ENCODE data around the gene DTNB.
"Not testable (repeated sequence)": the region's sequence is repeated elsewhere in the genome, so short reads cannot be mapped to it uniquely, and the experiment has no call there.

Gene DTNB

DNA sequence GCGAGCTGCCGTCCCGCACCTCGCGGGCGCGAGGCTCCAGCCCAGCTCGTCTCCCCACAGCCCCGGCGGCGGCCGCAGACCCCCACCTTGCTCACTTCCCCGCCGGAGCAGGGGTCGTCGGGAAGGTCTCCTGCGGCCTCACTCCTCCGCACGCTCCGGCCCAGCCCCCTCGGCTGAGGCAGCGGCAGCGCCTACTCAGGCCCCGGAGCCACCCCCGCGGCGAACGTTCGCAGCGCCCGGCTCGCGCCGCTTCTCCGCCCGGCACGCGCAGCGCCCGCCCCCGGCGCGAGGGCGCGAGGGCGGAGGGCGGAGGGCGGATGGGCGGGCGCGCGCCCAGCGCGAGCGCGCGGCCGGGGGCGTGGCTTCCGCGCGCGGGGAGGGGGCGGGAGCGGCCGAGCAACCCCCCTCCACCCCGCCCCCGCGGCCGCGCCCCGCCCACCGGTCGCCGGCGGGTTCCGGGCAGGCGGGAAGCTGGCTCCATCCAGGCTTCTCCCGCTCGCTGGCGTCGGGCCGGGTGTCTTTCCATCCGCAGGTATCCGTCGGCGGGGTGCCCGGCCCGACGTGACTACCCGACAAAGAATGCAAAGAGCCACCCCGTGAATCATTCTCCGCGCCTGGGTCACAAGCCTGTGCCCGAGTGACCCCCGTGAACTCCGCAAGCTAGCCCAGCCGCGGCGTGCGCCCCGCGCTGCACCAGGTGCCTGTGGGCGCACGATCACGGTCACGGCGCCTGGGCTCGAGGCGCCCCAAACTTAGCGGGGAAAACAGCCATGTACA lies at the start of gene DTNB:
Gene DTNB (minus strand): TSS at position 278 of the 777 bp plus-strand sequence. CDS start 20,917 bp downstream, outside the sequence.
- DNase-seq (ENCODE audit: low read depth) = peak; percentile 75

DNA sequence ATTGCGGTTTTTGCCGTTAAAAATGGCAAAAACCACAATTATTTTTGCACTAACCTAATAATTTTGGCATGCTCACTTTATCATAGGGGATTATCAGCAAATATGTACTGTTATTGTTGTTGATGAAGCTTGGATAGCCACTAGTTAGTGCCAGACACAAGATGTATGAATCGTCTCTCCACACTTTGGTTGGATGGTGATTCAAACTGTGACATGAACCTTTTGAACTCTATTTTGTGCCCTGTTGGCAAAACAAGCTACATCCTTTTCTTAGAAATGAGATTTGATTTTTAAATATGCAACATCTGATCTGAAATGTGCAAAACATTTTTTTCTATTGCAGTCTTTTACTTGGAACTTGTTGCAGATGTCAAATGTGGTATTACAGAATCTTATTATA lies 48.8 kb upstream of the DTNB start:
- DNase-seq (ENCODE audit: low read depth) = no peak

DNA sequence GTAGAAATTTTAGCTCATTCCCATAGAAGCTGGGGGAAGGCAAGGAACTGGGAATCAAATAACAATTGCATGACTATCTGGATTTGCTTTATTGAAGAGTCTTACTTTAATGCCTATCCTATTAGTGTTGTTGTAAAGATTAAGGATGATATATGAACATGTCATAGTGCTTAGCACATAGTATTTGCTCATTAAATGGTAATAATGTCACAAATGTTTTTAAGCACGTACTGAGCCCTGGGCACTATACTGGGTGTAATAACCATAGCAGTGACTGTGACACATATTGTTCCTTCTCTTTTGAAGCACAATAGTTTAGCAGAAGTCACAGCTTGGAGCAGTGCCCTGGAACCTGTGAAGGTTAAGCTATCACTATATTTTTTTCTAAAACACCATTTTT lies 47.2 kb upstream of the DTNB start:
- no peak for DNase-seq (ENCODE audit: low read depth)

DNA sequence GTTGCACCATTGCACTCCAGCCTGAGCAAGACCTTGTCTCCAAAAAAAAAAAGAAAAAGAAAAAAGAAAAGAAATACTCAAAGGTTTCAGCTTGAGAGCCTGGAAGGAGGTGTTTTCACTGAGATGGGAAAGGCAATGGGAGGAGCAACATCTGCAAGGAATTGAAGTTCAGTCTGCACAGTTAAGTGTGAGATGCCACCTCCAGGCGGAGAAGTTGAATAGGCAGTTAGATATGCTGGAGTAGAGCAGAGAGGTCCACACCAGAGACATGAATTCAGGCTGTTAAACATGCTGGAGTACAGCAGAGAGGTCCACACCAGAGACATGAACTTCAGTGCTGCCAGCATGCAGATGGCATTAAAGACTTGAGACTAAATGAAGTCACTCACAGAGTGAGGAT lies 41.4 kb upstream of the DTNB start:
- no peak for DNase-seq (ENCODE audit: low read depth)

DNA sequence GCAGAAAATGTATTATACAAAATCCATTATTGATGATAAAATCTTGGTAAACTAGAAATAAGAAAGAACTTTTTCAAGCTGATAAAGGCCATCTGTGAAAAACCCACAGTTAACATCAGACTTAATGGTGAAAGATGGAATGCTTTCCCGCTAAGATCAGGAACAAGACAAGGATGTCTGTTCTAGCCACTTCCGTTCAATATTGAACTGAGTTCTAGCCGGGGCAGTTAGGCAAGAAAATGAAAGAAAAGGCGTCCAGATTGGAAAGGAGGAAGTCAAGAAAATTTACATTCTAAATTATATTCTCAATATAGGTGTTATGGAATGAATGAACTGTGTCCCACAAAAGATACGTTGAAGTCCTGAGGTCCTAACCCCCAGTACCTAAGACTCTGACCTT lies 39.1 kb upstream of the DTNB start:
- no peak for DNase-seq (ENCODE audit: low read depth)

DNA sequence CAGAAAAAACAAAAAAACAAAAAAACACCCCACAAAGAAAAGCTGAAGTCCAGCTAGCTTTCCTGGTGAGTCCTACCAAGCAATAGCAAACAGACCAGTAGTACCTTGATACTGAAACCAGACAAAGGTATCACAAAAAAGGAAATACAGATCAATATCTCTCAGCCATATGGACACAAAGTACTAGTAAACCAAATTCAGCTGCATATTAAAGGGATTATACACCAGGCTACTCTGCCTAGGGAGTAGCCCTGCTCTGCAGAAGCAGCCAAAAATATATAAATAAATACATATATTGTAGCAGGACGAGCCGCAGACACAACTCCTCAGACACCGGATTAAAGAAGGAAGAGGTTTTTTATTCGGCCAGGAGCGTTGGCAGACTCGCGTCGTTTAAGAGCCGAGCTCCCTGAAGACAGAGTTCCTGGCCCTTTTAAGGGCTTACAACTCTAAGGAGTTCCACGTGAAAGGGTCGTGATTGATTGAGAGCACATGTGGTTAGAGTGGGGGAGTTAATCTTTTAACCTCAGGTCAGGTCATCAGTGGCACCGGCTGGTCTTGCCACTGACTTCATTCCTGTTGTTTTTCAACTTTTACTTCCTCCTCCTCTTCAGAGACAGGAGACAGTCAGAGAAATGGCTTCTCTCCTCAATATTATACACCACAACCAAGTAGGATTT lies 38.4 kb upstream of the DTNB start:
- DNase-seq (ENCODE audit: low read depth) = no peak

DNA sequence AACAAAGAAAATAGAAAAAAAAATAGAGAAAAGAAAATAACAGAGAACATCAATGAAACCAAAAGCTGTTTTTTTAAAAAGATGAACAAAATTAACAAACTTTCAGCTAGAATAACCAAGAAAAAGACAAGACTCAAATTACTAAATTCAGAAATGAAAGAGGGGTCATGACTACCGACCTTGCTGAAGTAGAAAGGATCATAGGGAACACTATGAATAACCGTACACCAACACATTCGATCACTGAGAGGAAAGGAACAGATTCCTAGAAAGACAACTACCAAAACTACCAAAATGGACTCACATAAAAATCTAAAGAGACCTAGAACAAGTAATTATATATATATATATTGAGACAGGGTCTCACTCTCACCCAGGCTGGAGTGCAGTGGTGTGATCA lies 37.4 kb upstream of the DTNB start:
- DNase-seq (ENCODE audit: low read depth) = no peak

DNA sequence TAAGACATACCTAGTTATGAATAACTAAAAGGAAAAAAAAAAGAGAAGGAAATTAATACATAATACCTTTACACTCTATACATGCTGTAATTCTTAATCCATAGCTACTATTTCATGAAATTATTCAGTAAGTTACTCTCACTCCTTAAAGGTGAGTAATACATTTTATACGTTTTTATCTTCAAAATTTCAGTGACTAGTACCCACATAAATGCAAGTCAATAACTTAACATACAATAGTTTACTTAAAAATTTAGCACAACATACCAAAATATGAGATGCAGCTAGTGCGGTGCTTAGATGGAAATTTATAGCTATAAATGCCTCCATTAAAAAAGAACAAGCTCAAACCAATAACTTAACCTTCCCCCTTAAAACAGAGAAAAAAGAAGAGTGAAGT lies 36.0 kb upstream of the DTNB start:
- DNase-seq (ENCODE audit: low read depth) = no peak

DNA sequence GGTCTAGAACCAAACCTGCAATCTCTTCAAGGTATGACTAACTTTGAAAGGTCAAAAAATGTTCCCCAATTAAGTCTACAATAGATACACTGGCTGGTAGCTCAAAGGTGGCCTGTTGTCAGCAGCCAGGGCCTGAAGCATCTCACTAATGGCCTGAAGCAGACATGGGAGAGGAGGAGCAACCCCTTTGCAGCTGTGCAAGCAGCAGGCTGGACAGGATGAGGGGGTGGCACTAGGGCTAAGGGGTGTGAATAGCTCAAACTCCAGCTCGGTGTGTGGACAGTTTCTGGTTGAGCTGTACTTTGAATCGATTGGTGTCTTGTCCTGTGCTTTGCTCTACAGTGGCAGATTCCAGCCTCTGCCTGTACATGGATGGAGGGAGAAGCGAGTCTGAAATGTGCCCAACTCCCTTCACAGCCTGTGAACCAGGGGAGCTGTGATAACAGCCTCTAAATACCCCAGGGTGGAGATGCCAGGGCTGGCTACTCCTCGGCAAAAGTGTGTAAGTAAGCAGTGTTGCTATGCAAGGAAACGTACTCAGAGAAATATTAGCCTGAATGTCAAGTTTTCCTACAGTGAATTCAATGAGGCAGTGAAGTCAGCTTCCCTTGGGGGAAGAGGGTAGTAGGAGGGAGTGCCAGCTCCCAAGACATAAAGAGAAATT lies 34.7 kb upstream of the DTNB start:
- no peak for DNase-seq (ENCODE audit: low read depth)

DNA sequence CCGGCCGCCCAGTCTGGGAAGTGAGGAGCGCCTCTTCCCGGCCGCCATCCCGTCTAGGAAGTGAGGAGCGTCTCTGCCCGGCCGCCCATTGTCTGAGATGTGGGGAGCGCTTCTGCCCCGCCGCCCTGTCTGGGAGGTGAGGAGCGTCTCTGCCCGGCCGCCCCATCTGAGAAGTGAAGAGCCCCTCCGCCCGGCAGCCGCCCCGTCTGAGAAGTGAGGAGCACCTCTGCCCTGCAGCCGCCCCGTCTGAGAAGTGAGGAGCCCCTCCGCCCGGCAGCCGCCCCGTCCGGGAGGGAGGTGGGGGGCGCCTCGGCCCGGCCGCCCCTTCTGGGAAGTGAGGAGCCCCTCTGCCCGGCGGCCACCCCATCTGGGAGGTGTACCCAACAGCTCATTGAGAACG lies 32.2 kb upstream of the DTNB start:
- DNase-seq (ENCODE audit: low read depth) = not testable (repeated sequence)

DNA sequence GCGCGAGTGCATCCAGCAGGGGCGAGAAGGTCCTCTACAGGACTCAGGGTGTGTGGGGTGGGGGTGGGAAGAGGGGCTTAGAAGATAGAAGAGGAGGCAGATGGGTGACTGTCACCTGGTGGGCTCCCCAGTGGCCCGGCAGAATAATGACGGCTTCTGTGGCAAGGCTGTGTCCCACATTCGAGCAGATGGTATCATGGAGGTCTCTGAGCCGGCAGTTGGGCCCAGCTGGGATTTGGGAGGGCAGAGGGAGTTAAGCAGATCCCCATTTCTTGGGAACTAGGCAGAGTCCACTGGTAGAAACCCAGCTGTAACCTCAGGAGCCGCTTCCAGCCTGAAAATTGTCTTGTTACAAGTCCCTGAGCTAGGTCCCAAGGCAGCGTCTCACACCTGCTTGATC lies 28.4 kb upstream of the DTNB start:
- no peak for DNase-seq (ENCODE audit: low read depth)

DNA sequence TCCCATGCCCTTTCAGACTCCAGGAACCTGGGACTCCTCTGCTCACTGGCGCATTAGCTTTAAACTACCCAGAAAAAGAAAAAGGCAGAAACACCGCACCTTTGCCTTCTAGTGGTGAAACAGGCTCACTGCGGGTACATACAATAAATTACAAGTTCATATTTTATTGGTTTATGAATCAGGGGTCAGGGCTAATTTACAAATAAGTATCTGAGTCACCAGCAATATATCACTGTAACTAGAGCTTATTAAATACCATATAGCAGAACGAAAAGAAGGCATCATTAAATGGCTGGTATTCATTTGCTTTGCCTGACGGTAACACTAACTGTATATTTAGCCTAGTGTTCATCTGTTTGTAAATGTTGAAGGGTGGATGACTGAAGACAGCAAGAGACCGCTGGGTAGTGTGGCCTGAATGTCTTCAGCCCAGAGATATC lies 26.9 kb upstream of the DTNB start:
- no peak for DNase-seq (ENCODE audit: low read depth)

DNA sequence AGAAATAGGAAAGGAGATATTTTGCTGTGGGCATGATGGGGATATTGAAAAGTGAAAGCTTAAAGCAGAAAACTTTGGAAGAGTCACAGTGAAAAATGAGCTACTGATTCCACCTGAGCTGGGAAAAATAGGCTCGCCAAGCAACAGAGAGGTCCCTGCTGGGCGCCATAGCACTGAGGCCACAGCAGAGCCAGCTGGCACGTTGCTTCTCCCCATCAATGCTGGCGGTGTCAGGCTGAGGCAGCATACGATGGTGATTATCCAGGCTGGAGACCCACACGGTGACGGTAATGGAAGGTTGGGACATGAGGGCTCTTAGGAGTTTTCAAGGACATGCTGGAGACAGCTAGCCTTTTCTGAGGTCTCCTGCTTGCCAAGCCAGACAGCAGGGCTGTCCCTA lies 25.8 kb upstream of the DTNB start:
- DNase-seq (ENCODE audit: low read depth) = no peak

DNA sequence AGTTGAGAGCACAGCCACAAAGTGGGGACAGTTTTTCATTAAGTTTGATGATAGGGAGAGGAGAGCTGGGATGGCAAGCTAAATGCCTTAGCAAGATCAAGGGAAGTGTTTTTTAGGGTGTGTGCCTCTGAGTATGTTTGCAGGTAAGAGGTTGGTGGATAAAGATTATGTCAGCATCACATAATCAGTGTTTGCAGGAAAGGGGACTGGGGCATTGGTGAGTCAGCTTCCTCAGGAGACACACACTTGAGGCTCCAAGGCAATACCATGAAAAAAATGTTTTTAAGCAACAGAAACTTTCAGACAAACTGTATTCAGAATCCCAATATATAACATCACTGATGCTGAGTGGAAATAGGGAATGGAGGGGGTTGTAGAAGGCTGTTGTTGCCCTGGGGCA lies 25.4 kb upstream of the DTNB start:
- DNase-seq (ENCODE audit: low read depth) = no peak

DNA sequence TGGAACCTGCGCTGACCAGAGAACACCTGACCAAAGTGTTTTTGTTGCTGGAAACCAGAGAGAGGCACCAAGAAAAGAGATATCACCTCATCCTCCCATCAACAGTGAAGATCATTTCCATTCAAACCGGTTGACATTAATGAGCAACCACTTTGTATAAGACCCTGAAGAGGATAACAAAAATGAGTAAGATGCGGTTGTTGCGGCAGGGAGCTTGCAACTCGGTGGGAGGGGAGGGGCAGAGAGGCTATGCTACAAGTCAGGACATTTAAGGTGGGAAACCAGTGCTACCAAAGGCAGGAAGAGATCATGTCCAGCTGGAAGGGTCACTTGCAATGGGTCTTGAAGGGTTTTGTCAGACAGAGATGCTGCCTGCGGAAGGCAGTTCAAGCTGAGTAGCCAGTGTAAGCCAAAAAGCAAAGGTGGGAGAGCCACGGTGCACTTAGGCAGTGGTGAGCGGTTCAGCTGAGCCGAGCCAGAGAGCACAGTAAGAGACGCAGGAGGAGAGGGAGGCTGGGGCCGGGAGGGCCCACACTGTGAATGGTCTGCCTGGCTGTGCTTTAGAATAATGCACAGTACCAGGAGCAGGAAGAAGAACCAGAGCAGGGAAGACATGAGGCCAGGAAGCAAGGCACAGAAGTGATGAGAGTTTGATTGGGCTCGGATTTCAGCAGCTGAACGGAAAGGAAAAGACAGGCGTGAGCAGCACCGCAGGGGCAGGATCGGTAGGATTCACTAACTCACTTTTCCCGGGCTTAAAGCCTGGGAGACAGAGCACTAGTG lies 24.4 kb upstream of the DTNB start:
- no peak for DNase-seq (ENCODE audit: low read depth)

DNA sequence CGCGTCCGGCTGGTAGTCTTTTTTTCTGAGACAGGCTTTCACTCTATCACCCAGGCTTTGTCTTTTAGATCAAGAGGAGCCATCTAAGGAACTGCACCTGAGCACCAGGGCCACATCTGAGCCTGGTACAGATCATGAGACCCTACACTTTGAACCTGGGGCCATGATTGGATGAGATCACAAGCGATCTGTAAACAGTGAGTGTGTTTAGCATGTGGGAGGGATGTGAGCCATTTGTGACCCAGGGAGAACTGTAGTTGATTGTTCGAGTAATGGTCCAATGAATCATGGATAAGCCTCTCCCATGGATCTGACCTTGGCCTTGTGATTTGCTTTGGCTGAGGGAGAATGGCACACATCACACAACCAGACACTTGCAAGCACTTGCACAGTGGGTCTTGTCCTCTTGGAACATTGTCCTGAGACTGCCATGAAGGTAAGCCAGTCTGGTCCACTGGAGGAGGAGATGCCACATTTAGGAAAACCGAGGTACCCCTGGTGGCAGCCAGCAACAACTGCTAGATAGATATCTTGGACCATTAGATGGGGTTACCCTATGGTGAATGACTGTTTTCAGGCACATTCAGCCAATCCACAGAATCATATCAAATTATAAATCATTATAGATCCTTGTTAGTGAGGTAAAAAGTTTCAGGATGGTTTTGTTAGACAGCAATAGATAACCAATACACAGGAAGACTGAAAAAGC lies 19.5 kb upstream of the DTNB start:
- DNase-seq (ENCODE audit: low read depth) = no peak

DNA sequence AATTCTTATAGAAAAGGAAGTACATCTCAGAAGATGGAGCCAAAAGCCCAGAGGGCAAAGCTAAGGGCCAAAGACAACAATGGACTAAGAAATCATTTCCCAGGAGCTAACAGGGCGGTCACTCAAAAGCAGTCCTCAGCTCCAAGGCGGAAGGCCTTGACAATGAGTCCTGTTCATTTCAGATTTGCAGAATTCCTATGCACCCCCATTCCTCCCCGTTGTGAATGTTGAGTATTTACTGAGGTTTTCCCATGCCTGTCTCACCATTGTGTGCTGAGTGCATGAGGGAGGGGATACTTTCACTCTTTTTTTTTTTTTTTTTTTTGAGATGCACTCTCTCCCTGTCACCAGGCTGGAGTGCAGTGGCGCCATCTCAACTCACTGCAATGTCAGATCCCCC lies 18.8 kb upstream of the DTNB start:
- no peak for DNase-seq (ENCODE audit: low read depth)

DNA sequence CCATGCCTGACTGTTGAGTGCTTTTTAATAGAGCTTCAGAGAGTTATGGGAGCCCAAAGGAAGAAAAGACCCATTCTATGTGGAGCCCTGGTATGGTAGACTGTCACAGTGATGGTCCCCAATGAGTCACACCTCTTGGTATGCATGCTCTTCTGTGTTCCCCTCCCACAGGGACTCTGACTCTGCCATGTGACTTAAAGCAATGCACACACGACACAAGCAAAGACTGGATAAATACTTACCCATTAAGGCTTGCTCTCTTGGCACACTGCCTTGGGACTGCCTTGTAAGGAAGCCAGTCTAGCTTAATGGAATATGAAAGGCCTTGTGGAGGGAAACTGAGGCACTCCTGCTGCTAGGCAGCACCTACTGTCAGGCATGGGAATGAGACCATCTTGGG lies 16.7 kb upstream of the DTNB start:
- no peak for DNase-seq (ENCODE audit: low read depth)

DNA sequence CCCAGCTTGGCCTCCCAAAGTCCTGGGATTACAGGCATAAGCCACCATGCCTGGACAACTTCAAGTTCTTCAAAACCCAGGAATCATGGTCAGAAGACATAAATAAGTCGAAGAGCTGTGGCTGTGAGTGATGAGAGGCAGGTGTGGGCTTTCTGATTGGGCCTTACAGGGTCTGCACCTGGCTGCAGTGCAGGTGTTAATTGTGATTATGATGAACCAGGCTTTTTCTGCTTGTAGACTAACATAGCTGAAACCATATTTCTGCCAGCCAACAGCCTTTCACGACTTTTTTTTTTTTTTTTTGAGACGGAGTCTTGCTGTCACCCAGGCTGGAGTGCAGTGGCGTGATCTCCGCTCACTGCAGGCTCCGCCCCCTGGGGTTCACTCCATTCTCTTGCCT lies 14.9 kb upstream of the DTNB start:
- no peak for DNase-seq (ENCODE audit: low read depth)

DNA sequence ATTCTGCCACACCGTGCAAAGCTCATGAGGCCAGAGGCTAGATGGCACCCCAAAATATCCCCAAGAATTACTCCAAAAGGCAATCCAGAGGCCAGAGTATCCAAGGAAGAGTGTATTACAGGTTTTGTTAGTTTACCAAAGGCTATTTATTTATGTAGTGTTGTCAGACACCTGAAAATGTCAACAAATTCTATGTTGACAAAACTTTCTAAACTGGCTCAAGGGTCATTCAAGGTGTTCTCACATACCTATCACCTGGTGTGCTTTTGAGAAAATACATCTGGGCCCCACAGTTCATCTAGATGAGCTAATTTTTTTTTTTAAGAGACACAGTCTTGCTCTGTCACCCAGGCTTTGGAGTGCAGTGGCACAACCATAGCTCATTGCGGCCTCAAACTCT lies 12.4 kb upstream of the DTNB start:
- no peak for DNase-seq (ENCODE audit: low read depth)

DNA sequence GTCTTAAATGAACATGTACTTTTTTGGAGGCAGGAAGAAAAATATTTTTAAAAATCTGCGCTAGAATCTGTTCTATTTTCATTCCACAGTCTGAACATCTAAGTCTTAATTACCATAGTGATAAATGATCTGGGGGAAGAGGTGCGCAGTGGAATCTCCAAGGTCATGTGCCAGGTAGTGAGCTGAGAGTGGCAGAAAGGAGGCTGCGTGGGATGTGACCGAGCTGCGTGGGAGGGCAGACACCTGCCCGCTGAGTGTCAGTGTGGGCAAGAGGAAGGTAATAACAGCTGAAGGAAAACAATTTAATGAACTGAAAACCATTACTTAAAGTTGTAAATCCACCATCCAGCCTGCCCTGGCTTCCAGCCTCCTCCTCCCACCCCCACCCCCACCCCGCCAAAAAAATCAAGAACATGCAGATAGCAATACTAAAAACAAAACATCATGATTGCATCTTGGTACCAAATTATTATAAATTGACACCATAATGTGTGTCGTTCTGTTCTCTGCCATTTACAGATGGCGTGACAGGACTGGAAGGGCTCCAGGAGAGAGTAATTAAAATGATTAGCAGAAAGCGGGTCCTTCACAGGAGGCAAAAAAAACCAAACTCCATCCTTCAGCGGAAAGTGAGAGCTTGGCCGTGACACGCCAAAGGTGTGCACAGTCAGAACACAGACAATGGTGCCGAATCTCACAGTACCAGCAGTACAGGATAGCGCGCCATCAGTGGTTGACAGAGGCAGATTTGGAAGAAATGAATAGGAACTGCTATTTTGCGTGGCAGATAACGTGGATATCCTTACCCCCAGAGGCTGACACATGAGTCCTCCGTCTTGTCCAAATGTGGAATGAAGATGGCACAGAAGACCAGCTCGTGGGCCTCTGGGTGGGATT lies 11.4 kb upstream of the DTNB start:
- no peak for DNase-seq (ENCODE audit: low read depth)

All from stimulated activated CD8-positive, alpha-beta memory T cell treated with anti-CD3 and anti-CD28 coated beads, Interleukin-12 subunit alpha, Interleukin-12 subunit beta, amount 100 ng/mL, for 4 hours (primary cell).